ENCODE results near the gene PDE8A. TPM values are rescaled to one million over a fixed set of nuclear protein-coding genes. Genes with fewer than 3 reads are reported as not detected.

Gene PDE8A
- total and polyA plus RNA-seq, 4 donors = 11.2 to 47.5 (median 16.6) TPM

GRCh38 chr15:85116494-85116893, 134.8 kb downstream of the PDE8A start:
- Histone ChIP-seq H3K9me3 (ENCODE audit: control insufficient read depth in 4 of 4, low read length in 3 of 4) (no peaks in the 10 kb centered on the region), H3K36me3 (ENCODE audit: control insufficient read depth in 4 of 4, insufficient read depth in 3 of 4, low read depth in 1 of 4, low read length in 3 of 4) (peaks cover 1 to 63% (median 42%) of the 10 kb centered on the region in 4 donors), H3K4me1 (ENCODE audit: control insufficient read depth in 4 of 4, insufficient read depth in 4 of 4, low read length in 3 of 4) (no peaks in the 10 kb centered on the region), H3K4me3 (ENCODE audit: low read depth in 1 of 3, low read length in 3 of 3) (no peak overlapping the region), H3K9ac (ENCODE audit: low read depth in 1 of 2, low read length in 2 of 2) (no peak overlapping the region), H3K27me3 (ENCODE audit: control insufficient read depth in 4 of 4, insufficient read depth in 4 of 4, low read length in 3 of 4) (no peaks in the 10 kb centered on the region), H3K27ac (ENCODE audit: low read depth in 1 of 2, low read length in 2 of 2) (no peak overlapping the region)
- no peak for DNase-seq (ENCODE audit: low spot score)
- TF ChIP-seq RAD21 (IDR thresholded peaks at IDR 0.05) (no peak), CTCF (IDR thresholded peaks at IDR 0.05; ENCODE audit: low read depth, low read length, missing input control) (no peak), ZBTB33 (IDR thresholded peaks at IDR 0.05) (no peak), REST (IDR thresholded peaks at IDR 0.05) (no peak), RXRA (IDR thresholded peaks at IDR 0.05) (no peak), TAF1 (conservative IDR thresholded peaks at IDR 0.05) (no peak), HNF4A (conservative IDR thresholded peaks at IDR 0.05) (no peak), EGR1 (IDR thresholded peaks at IDR 0.05; ENCODE audit: low read depth in 2 of 2) (no peak), JUND (IDR thresholded peaks at IDR 0.05) (no peak), SP1 (IDR thresholded peaks at IDR 0.05) (no peak), ATF3 (IDR thresholded peaks at IDR 0.05) (no peak), FOXA2 (IDR thresholded peaks at IDR 0.05) (no peak), FOXA1 (IDR thresholded peaks at IDR 0.05) (no peak), YY1 (IDR thresholded peaks at IDR 0.05) (no peak), MAX (IDR thresholded peaks at IDR 0.05) (no peak), HNF4G (IDR thresholded peaks at IDR 0.05) (no peak), NR2F2 (IDR thresholded peaks at IDR 0.05) (no peak), GABPA (IDR thresholded peaks at IDR 0.05 in 1 of 2, conservative IDR thresholded peaks at IDR 0.05 in 1 of 2) (no peak)
- WGBS = 95% methylated on average over 3 of the region's 3 CpGs
